ENCODE measurements around the gene CENPO.

GRCh38 chr2:24788816-24789215, 4.4 kb upstream of the CENPO start:
- TF ChIP-seq CTCF (IDR thresholded peaks at IDR 0.05; ENCODE audit: insufficient read depth, low read depth, low read length), result no peak
- TF ChIP-seq EZH2 (IDR thresholded peaks at IDR 0.05; ENCODE audit: insufficient read depth, low read length), result no peak
